GM12872 (cell line): ENCODE data around the gene MYBPC3.

Experiments used
- CTCF ChIP-seq: IDR thresholded peaks from 3 replicates; pipeline ENCODE4 v1.5.1; 2011; ENCODE audit warnings: low read depth, mild to moderate bottlenecking, low read length, moderate library complexity; ENCODE audit not compliant: insufficient read depth

MYBPC3 gene

GRCh38 chr11:47390422-47390760 is 37.9 kb upstream of the MYBPC3 start:
- no peak for TF ChIP-seq CTCF

- no peak for TF ChIP-seq CTCF
Measured at GRCh38 chr11:47389577-47390421, 37.3 kb upstream of the MYBPC3 start.

- no peak for TF ChIP-seq CTCF
Measured at GRCh38 chr11:47388697-47389576, 36.4 kb upstream of the MYBPC3 start.

DNA sequence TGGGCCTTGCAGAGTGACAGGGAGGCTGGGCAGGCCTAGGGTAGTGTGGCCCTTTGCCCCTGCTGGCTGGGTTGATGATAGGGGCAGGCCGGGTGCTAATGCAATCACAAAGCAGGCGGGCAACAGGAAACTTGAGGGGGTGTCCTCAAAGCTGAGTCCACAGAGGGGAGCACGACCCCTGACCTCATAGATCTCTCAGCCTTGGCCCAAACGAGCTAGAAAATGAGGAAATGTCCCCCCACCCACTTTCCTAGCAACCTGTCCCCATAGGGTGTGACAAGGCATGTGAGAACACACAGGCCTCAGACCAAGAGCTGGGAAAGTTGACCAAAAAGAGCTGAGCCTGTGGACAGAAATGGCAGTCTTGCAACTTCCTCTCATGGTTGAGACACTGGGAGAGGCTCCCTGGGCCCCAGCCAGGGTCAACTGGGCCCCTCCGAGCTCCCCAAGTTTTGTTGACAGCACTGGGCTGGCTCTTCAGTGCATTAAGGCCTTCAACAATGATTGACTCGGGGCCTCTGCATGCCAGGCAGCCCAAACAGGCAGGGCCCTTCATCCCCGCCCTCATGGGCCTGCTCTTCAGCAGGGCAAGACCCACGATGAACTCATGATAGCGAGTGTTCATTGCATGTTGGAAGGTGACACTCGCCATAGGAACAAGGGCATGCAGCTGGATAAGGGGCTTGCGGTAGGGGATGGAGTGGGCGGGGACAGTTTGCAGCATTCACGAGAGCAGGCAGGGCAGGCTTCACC is 35.6 kb upstream of the MYBPC3 start:
- no peak for TF ChIP-seq CTCF

DNA sequence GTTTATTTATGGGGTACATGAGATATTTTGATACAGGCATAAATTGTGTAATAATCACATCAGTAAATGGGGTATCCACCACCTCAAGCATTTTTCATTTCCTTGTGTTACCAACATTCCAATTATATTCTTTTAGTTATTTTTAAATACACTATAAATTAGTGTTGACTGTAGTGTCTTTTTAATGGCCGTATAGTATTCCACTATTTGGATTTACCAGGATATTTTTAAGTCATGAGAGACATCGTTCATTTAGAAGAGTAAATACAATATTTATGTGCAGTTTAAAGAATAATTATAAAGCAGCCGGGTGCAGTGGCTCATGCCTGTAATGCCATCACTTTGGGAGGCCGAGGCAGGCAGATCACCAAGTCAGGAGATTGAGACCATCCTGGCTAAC is 32.0 kb upstream of the MYBPC3 start:
- TF ChIP-seq CTCF, result no peak

GRCh38 chr11:47383071-47383470 is 30.6 kb upstream of the MYBPC3 start:
- no peak for TF ChIP-seq CTCF

GRCh38 chr11:47380078-47380477 is 27.6 kb upstream of the MYBPC3 start:
- TF ChIP-seq CTCF, result no peak
